ENCODE measurements around the gene SVIL. TPM values are rescaled to one million over a fixed set of nuclear protein-coding genes. Genes with fewer than 3 reads are reported as not detected.

SVIL gene
- total and polyA plus RNA-seq, 7 donors, result 70.6 to 1,728 (median 792) TPM

DNA sequence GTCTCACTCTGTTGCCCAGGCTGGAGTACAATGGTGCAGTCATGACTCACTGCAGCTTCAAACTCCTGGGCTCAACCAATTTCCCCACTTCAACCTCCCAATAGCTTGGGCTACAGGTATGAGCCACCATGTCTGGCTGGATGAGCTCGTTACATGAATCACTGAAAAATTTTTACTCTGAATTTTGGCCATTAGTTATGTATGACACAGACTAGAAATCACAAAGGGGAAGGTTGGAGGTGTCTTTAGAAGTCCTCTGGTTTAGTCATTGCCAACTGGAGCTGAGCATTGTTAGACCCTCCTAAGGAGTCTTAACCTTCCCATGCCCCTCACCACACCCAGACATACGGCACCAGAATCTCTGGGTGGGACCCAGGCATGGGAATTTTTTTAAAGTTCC, 34.7 kb downstream of the SVIL start:
- TF ChIP-seq, protein P1, sequence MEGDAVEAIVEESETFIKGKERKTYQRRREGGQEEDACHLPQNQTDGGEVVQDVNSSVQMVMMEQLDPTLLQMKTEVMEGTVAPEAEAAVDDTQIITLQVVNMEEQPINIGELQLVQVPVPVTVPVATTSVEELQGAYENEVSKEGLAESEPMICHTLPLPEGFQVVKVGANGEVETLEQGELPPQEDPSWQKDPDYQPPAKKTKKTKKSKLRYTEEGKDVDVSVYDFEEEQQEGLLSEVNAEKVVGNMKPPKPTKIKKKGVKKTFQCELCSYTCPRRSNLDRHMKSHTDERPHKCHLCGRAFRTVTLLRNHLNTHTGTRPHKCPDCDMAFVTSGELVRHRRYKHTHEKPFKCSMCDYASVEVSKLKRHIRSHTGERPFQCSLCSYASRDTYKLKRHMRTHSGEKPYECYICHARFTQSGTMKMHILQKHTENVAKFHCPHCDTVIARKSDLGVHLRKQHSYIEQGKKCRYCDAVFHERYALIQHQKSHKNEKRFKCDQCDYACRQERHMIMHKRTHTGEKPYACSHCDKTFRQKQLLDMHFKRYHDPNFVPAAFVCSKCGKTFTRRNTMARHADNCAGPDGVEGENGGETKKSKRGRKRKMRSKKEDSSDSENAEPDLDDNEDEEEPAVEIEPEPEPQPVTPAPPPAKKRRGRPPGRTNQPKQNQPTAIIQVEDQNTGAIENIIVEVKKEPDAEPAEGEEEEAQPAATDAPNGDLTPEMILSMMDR (IDR thresholded peaks at IDR 0.05), result no peak
- Histone ChIP-seq H3K27ac (peak overlapping the region; percentile 82), H3K27me3 (ENCODE audit: insufficient read depth in 3 of 3, low read length in 2 of 3) (no peaks in the 10 kb centered on the region), H3K4me3 (peak overlapping the region; percentile 9), H3K36me3 (ENCODE audit: insufficient read depth in 1 of 2, low read depth in 1 of 2) (peaks cover 0 to 46% of the 10 kb centered on the region in 2 donors), H3K9me3 (no peaks in the 10 kb centered on the region), H3K4me1 (peaks cover 98% of the 10 kb centered on the region)
- ATAC-seq, result peak in 3 of 4 donors; percentile 4 to 15 (median 12)
- DNase-seq, result no peak
- 46 to 92% (median 59%) methylated on average over 2 of the region's 2 CpGs for WGBS, 3 donors
- intact Hi-C loops (cut with DNase I), result no loop called here

DNA sequence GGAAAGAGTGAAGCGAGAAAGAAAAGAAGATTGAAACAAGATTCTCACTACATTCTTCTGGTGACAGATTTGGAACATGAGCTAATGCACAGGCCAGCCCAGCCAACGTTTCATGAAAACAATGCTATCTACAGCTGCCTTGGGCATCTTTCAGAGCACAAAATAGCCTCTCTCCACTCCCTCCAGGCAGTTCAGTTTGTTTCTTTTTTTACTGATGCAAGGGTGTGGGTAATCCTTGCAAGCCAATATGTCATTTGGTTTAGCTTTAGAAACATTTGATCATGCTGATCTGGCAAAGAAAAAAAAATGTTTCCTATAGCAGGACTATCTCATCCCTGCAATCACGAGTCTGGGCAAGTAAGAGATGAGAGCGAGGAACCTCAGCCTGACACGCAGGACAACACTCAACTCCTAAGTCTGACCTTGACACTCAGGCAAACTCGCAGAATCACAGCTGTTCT, 35.9 kb downstream of the SVIL start:
- peaks cover 98% of the 10 kb centered on the region for H3K4me1 ChIP-seq
- H3K36me3 ChIP-seq (ENCODE audit: insufficient read depth in 1 of 2, low read depth in 1 of 2), result peaks cover 0 to 39% of the 10 kb centered on the region in 2 donors
- TF ChIP-seq, protein P1 (IDR thresholded peaks at IDR 0.05), result no peak
- no peaks in the 10 kb centered on the region for H3K27me3 ChIP-seq (ENCODE audit: insufficient read depth in 3 of 3, low read length in 2 of 3)
- DNase-seq (peak in 1 of 2 donors; percentile 70), ATAC-seq (peak; percentile 53 to 73 (median 60))
- H3K27ac ChIP-seq, result peak overlapping the region; percentile 82
- WGBS, 3 donors, result 11 to 25% (median 16%) methylated on average over 6 of the region's 6 CpGs
- intact Hi-C loops (cut with DNase I), result no loop called here
- H3K9me3 ChIP-seq, result no peaks in the 10 kb centered on the region
- H3K4me3 ChIP-seq, result peak overlapping the region; percentile 12

DNA sequence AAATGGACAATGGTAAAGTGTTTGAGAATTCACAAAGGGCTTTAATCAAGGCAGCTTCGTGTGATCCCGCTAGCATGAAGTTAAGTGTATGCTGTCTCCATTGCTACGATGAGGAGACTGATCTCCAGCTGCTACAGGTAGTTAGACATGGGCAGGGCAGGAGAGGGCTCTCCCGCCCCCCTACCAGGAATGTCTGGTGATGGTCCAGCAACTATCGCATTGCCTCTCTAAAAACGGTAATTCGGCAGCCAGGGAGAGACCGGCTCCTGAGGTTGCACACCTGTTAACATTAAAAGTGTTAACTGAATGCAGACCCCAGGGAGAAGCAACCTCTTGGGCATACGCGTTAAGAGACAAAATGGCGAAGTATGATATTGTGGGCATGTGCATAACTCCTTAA, 37.9 kb downstream of the SVIL start:
- ATAC-seq (no peak), DNase-seq (no peak)
- peak overlapping the region; percentile 82 for H3K27ac ChIP-seq
- H3K36me3 ChIP-seq (ENCODE audit: insufficient read depth in 1 of 2, low read depth in 1 of 2), result peaks cover 0 to 22% of the 10 kb centered on the region in 2 donors
- peaks cover 98% of the 10 kb centered on the region for H3K4me1 ChIP-seq
- intact Hi-C loops (cut with DNase I), result no loop called here
- 51 to 73% (median 52%) methylated on average over 11 of the region's 11 CpGs for WGBS, 3 donors
- no peaks in the 10 kb centered on the region for H3K9me3 ChIP-seq
- TF ChIP-seq, protein P1 (IDR thresholded peaks at IDR 0.05), result no peak
- no peak overlapping the region for H3K4me3 ChIP-seq
- no peaks in the 10 kb centered on the region for H3K27me3 ChIP-seq (ENCODE audit: insufficient read depth in 3 of 3, low read length in 2 of 3)

DNA sequence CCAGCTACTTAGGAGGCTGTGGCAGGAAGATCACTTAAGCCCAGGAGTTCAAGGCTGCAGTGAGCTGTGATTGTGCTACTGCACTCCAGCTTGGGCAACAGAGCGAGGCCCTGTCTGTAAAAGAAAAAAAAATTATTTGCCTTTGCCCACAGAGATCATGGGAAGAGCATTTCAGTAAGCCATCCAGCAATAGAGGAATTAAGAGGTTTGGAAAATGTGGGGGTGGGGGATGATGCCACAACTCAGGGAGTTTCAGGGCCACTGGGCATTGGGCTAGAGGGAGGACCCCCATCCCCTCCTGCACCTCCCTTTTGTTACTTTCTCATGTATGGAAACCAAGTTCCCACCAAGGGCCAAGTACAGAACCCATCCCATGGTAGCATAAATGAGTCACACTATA, 38.4 kb downstream of the SVIL start:
- no peak for DNase-seq
- no peaks in the 10 kb centered on the region for H3K9me3 ChIP-seq
- TF ChIP-seq, protein P1 (IDR thresholded peaks at IDR 0.05), result no peak
- 72 to 100% (median 78%) methylated on average over 1 of the region's 1 CpG for WGBS, 3 donors
- H3K27ac ChIP-seq, result peak overlapping the region; percentile 82
- peaks cover 98% of the 10 kb centered on the region for H3K4me1 ChIP-seq
- H3K27me3 ChIP-seq (ENCODE audit: insufficient read depth in 3 of 3, low read length in 2 of 3), result no peaks in the 10 kb centered on the region
- H3K4me3 ChIP-seq, result no peak overlapping the region
- peaks cover 0 to 17% of the 10 kb centered on the region in 2 donors for H3K36me3 ChIP-seq (ENCODE audit: insufficient read depth in 1 of 2, low read depth in 1 of 2)
- intact Hi-C loops (cut with DNase I), result no loop called here
- no peak for ATAC-seq

Measured in psoas muscle (tissue), 8 donors.